Measurements from ENCODE around the gene AOX1.
"Not testable (repeated sequence)": the region's sequence is repeated elsewhere in the genome, so short reads cannot be mapped to it uniquely, and the experiment has no call there.

Gene AOX1

GRCh38 chr2:200609028-200609614 is 23.3 kb downstream of the AOX1 start:
- no peak for TF ChIP-seq JUND (IDR thresholded peaks at IDR 0.05; ENCODE audit: low read depth)
- in situ Hi-C loops (cut with HindIII; ENCODE audit: low pct_unique_long_range_greater_than_20kb, low sequenced_read_pairs) = no loop called here
- no peak for DNase-seq (ENCODE audit: low read depth in 1 of 2, low spot score in 1 of 2)

- in situ Hi-C loops (cut with HindIII; ENCODE audit: low pct_unique_long_range_greater_than_20kb, low sequenced_read_pairs) = not testable (repeated sequence)
These were observed 24.4 kb downstream of the AOX1 start for GRCh38 chr2:200610217-200610616.

GRCh38 chr2:200613692-200614091 is 27.9 kb downstream of the AOX1 start:
- TF ChIP-seq JUND (IDR thresholded peaks at IDR 0.05; ENCODE audit: low read depth) = no peak
- DNase-seq (ENCODE audit: low read depth in 1 of 2, low spot score in 1 of 2) = no peak
- in situ Hi-C loops (cut with HindIII; ENCODE audit: low pct_unique_long_range_greater_than_20kb, low sequenced_read_pairs) = no loop called here

More at GRCh38 chr2:200610217-200610616, 24.4 kb downstream of the AOX1 start:
- not testable (repeated sequence) for DNase-seq (ENCODE audit: low read depth in 1 of 2, low spot score in 1 of 2)

- no peak for DNase-seq (ENCODE audit: low read depth in 1 of 2, low spot score in 1 of 2)
- TF ChIP-seq JUND (IDR thresholded peaks at IDR 0.05; ENCODE audit: low read depth) = no peak
- in situ Hi-C loops (cut with HindIII; ENCODE audit: low pct_unique_long_range_greater_than_20kb, low sequenced_read_pairs) = no loop called here
These were observed 28.4 kb downstream of the AOX1 start for GRCh38 chr2:200614249-200614648.

- no peak for DNase-seq (ENCODE audit: low read depth in 1 of 2, low spot score in 1 of 2)
- in situ Hi-C loops (cut with HindIII; ENCODE audit: low pct_unique_long_range_greater_than_20kb, low sequenced_read_pairs) = no loop called here
- no peak for TF ChIP-seq JUND (IDR thresholded peaks at IDR 0.05; ENCODE audit: low read depth)
These were observed 29.4 kb downstream of the AOX1 start for GRCh38 chr2:200615247-200615646.

- no peak for DNase-seq (ENCODE audit: low read depth in 1 of 2, low spot score in 1 of 2)
- no peak for TF ChIP-seq JUND (IDR thresholded peaks at IDR 0.05; ENCODE audit: low read depth)
- in situ Hi-C loops (cut with HindIII; ENCODE audit: low pct_unique_long_range_greater_than_20kb, low sequenced_read_pairs) = no loop called here
These were observed 30.4 kb downstream of the AOX1 start for GRCh38 chr2:200616193-200616592.

GRCh38 chr2:200616656-200617055 is 30.8 kb downstream of the AOX1 start:
- no peak for DNase-seq (ENCODE audit: low read depth in 1 of 2, low spot score in 1 of 2)
- in situ Hi-C loops (cut with HindIII; ENCODE audit: low pct_unique_long_range_greater_than_20kb, low sequenced_read_pairs) = no loop called here
- TF ChIP-seq JUND (IDR thresholded peaks at IDR 0.05; ENCODE audit: low read depth) = no peak

GRCh38 chr2:200617156-200618053 is 31.6 kb downstream of the AOX1 start:
- TF ChIP-seq JUND (IDR thresholded peaks at IDR 0.05; ENCODE audit: low read depth) = no peak
- no peak for DNase-seq (ENCODE audit: low read depth in 1 of 2, low spot score in 1 of 2)
- in situ Hi-C loops (cut with HindIII; ENCODE audit: low pct_unique_long_range_greater_than_20kb, low sequenced_read_pairs) = no loop called here

- no peak for DNase-seq (ENCODE audit: low read depth in 1 of 2, low spot score in 1 of 2)
- no peak for TF ChIP-seq JUND (IDR thresholded peaks at IDR 0.05; ENCODE audit: low read depth)
- in situ Hi-C loops (cut with HindIII; ENCODE audit: low pct_unique_long_range_greater_than_20kb, low sequenced_read_pairs) = no loop called here
These were observed 32.2 kb downstream of the AOX1 start for GRCh38 chr2:200618054-200618419.

GRCh38 chr2:200618590-200619021 is 32.8 kb downstream of the AOX1 start:
- in situ Hi-C loops (cut with HindIII; ENCODE audit: low pct_unique_long_range_greater_than_20kb, low sequenced_read_pairs) = no loop called here
- peak; percentile 3 to 36 for DNase-seq (ENCODE audit: low read depth in 1 of 2, low spot score in 1 of 2)
- TF ChIP-seq JUND (IDR thresholded peaks at IDR 0.05; ENCODE audit: low read depth) = no peak

GRCh38 chr2:200619279-200619678 is 33.5 kb downstream of the AOX1 start:
- no peak for TF ChIP-seq JUND (IDR thresholded peaks at IDR 0.05; ENCODE audit: low read depth)
- DNase-seq (ENCODE audit: low read depth in 1 of 2, low spot score in 1 of 2) = no peak
- in situ Hi-C loops (cut with HindIII; ENCODE audit: low pct_unique_long_range_greater_than_20kb, low sequenced_read_pairs) = no loop called here

- no peak for TF ChIP-seq JUND (IDR thresholded peaks at IDR 0.05; ENCODE audit: low read depth)
- in situ Hi-C loops (cut with HindIII; ENCODE audit: low pct_unique_long_range_greater_than_20kb, low sequenced_read_pairs) = no loop called here
- no peak for DNase-seq (ENCODE audit: low read depth in 1 of 2, low spot score in 1 of 2)
These were observed 35.0 kb downstream of the AOX1 start for GRCh38 chr2:200620606-200621390.

GRCh38 chr2:200622106-200622505 is 36.3 kb downstream of the AOX1 start:
- DNase-seq (ENCODE audit: low read depth in 1 of 2, low spot score in 1 of 2) = no peak
- in situ Hi-C loops (cut with HindIII; ENCODE audit: low pct_unique_long_range_greater_than_20kb, low sequenced_read_pairs) = no loop called here
- TF ChIP-seq JUND (IDR thresholded peaks at IDR 0.05; ENCODE audit: low read depth) = no peak
